ENCODE results near the gene PRND.

The PRND gene

DNA sequence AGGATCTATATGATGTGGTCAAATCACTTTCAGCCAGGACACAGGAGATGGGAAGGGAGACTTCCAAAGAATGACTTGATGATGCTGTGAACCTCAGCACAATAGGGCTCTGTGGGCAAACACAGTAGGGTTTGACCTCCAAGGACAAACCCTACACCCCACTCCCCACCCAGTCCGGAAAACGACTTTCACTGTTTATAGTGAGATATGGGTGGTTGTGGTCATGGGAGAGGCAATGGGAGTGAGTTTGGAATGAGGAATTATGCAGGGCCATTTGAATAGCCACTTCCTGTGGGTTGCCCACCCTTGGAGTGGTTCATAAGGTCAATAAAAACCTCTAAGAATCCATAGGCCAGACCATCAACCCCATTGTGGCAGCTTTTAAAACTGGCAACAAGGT is 38.4 kb upstream of the PRND start (continued):
- TF ChIP-seq, protein P1, sequence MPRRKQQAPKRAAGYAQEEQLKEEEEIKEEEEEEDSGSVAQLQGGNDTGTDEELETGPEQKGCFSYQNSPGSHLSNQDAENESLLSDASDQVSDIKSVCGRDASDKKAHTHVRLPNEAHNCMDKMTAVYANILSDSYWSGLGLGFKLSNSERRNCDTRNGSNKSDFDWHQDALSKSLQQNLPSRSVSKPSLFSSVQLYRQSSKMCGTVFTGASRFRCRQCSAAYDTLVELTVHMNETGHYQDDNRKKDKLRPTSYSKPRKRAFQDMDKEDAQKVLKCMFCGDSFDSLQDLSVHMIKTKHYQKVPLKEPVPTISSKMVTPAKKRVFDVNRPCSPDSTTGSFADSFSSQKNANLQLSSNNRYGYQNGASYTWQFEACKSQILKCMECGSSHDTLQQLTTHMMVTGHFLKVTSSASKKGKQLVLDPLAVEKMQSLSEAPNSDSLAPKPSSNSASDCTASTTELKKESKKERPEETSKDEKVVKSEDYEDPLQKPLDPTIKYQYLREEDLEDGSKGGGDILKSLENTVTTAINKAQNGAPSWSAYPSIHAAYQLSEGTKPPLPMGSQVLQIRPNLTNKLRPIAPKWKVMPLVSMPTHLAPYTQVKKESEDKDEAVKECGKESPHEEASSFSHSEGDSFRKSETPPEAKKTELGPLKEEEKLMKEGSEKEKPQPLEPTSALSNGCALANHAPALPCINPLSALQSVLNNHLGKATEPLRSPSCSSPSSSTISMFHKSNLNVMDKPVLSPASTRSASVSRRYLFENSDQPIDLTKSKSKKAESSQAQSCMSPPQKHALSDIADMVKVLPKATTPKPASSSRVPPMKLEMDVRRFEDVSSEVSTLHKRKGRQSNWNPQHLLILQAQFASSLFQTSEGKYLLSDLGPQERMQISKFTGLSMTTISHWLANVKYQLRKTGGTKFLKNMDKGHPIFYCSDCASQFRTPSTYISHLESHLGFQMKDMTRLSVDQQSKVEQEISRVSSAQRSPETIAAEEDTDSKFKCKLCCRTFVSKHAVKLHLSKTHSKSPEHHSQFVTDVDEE (CRISPR knock-in tag; IDR thresholded peaks at IDR 0.05) = no peak
- TF ChIP-seq ISL1 (CRISPR knock-in tag; IDR thresholded peaks at IDR 0.05) = no peak
- TF ChIP-seq ZNF70 (CRISPR knock-in tag; IDR thresholded peaks at IDR 0.05) = no peak
- no peak for TF ChIP-seq PPARA (CRISPR knock-in tag; IDR thresholded peaks at IDR 0.05; ENCODE audit: borderline replicate concordance)
- no peak for TF ChIP-seq OSR1 (CRISPR knock-in tag; IDR thresholded peaks at IDR 0.05)
- TF ChIP-seq ZNF8 (CRISPR knock-in tag; IDR thresholded peaks at IDR 0.05) = no peak
- no peak for TF ChIP-seq ZFP3 (CRISPR knock-in tag; IDR thresholded peaks at IDR 0.05)
- no peak for TF ChIP-seq ZFP30 (CRISPR knock-in tag; IDR thresholded peaks at IDR 0.05)

DNA sequence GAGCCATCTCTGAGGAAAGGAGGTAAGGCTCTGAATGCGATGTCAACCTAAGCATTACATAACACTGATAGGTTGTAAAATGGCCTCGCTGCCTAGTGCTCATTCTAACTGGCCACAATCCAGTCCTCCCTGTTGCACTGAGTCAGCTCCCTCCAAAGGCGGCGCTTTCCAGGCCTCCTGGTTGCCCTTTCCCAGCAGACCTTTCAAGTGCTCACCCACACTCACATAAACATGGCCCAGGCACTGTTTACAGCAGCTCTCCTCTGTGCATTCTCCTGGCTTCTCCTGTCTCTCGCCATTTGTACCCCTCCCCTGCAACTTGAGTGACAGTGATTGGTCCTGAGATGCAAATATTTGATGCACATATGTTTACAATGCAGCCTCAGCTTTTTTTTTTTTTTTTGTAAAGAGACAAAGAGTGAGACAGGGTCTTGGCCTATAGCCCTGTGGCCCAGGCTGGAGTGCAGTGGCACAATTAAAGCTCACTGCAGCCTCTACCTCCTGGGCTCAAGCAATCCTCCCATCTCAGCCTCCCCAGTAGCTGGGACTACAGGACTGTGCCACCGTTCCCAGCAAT is 36.8 kb upstream of the PRND start:
- TF ChIP-seq PATZ1 (CRISPR knock-in tag; IDR thresholded peaks at IDR 0.05; ENCODE audit: borderline replicate concordance) (no peak), ZFP30 (CRISPR knock-in tag; IDR thresholded peaks at IDR 0.05) (no peak), TOX (CRISPR knock-in tag; IDR thresholded peaks at IDR 0.05; ENCODE audit: borderline replicate concordance) (no peak), CREB5 (CRISPR knock-in tag; IDR thresholded peaks at IDR 0.05; ENCODE audit: low read depth) (no peak), CSDC2 (CRISPR knock-in tag; IDR thresholded peaks at IDR 0.05) (no peak), SNAI2 (CRISPR knock-in tag; IDR thresholded peaks at IDR 0.05) (no peak)

DNA sequence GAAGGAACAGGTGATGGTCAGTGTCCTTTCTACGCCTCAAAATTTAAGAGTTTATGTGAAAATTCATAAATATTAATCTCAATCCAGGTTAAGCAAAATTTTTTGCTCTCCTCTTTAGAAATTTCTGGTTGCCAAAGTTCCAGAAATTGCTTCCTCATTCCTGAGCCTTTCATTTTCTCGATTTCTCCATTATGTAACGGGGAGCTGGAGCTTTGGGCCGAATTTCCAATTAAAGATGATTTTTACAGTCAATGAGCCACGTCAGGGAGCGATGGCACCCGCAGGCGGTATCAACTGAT is 35.8 kb upstream of the PRND start:
- TF ChIP-seq ESRRG (CRISPR knock-in tag; IDR thresholded peaks at IDR 0.05) (no peak), ZNF565 (CRISPR knock-in tag; conservative IDR thresholded peaks at IDR 0.05; ENCODE audit: low read depth) (no peak), SNAI2 (CRISPR knock-in tag; IDR thresholded peaks at IDR 0.05) (no peak), ZC3H10 (CRISPR knock-in tag; IDR thresholded peaks at IDR 0.05) (no peak), GLIS3 (CRISPR knock-in tag; IDR thresholded peaks at IDR 0.05) (no peak), ZNF70 (CRISPR knock-in tag; IDR thresholded peaks at IDR 0.05) (no peak), ZNF8 (CRISPR knock-in tag; IDR thresholded peaks at IDR 0.05) (no peak), BACH2 (CRISPR knock-in tag; IDR thresholded peaks at IDR 0.05; ENCODE audit: borderline replicate concordance) (no peak), RARB (CRISPR knock-in tag; IDR thresholded peaks at IDR 0.05) (no peak), CREB5 (CRISPR knock-in tag; IDR thresholded peaks at IDR 0.05; ENCODE audit: low read depth) (no peak), ISL1 (CRISPR knock-in tag; IDR thresholded peaks at IDR 0.05) (no peak), ZFP30 (CRISPR knock-in tag; IDR thresholded peaks at IDR 0.05) (no peak), TOX (CRISPR knock-in tag; IDR thresholded peaks at IDR 0.05; ENCODE audit: borderline replicate concordance) (no peak), ARNTL (CRISPR knock-in tag; IDR thresholded peaks at IDR 0.05; ENCODE audit: borderline replicate concordance, low read depth) (no peak), PPARA (CRISPR knock-in tag; IDR thresholded peaks at IDR 0.05; ENCODE audit: borderline replicate concordance) (no peak), CSDC2 (CRISPR knock-in tag; IDR thresholded peaks at IDR 0.05) (no peak), TCF4 (CRISPR knock-in tag; IDR thresholded peaks at IDR 0.05; ENCODE audit: borderline replicate concordance) (no peak)
- TF ChIP-seq, protein P2, sequence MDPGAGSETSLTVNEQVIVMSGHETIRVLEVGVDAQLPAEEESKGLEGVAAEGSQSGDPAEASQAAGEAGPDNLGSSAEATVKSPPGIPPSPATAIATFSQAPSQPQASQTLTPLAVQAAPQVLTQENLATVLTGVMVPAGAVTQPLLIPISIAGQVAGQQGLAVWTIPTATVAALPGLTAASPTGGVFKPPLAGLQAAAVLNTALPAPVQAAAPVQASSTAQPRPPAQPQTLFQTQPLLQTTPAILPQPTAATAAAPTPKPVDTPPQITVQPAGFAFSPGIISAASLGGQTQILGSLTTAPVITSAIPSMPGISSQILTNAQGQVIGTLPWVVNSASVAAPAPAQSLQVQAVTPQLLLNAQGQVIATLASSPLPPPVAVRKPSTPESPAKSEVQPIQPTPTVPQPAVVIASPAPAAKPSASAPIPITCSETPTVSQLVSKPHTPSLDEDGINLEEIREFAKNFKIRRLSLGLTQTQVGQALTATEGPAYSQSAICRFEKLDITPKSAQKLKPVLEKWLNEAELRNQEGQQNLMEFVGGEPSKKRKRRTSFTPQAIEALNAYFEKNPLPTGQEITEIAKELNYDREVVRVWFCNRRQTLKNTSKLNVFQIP (CRISPR knock-in tag; IDR thresholded peaks at IDR 0.05; ENCODE audit: borderline replicate concordance, low read depth) = no peak
- TF ChIP-seq, protein P1 (CRISPR knock-in tag; IDR thresholded peaks at IDR 0.05) = no peak
- ATAC-seq = no peak

More for the DNA sequence above, 36.8 kb upstream of the PRND start:
- peak; percentile 6; the same call in 1 of the 3 replicates for ATAC-seq

Data from SK-N-SH treated with all-trans-retinoic acid at 6 μM for 48 hours (cell line).